D721Med (cell line): Measurements from ENCODE around the gene ANKRD13D.

Experiments used
- DNase-seq: peaks from one replicate; pipeline ENCODE4 v3.0.0; 2011; ENCODE audit warnings: low spot score; ENCODE audit not compliant: insufficient read length
- FAIRE-seq: peaks from 2 replicates; lab custom pipeline; 2011; peaks lifted over from hg19 to GRCh38; lab: Jason Lieb, UNC
- TF ChIP-seq, protein P1 (sequence below): IDR thresholded peaks from 2 replicates; pipeline ENCODE4 v1.5.1; 2012; ENCODE audit warnings: mild to moderate bottlenecking, control low read depth; ENCODE audit not compliant: insufficient read depth; ENCODE audit errors: missing control alignments

The ANKRD13D gene

DNA sequence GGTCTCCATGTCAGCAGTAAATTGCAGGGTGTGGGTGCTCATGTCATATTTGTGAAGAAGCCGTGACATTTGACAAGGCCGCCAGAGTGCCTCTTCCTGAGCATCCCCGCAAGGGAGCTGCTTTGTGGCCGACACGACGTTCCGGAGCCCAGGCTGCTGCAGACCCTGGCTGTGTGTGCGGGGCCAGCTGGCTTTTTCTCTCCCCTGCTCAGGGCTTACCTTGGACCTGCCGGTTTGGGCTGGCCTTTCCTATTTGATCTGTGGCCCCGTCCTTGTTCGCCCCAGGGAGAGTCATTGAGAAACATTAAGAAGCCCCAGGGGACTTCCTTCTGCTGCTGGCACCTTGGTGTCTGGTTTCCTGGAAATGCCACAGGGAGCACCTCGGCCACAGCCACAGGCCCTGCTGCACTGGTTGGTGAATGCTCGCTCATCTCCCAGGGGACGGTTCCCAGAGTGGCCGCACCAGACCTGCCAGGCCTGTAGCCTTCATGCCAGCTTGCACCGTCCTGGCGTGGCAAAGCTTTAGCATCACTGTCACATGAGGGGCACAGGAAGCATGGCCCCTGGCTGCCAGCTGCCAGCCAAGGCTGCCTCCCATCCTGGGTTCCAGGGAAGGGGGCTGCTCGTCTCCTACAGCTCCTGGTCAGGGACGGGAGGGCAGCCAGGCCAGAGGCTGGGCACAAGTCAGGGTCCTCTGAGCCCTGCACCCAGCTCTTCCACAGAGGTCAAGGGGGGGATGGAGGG is 17.4 kb upstream of the ANKRD13D start:
- DNase-seq, result no peak
- no peak for FAIRE-seq
- TF ChIP-seq, protein P1, sequence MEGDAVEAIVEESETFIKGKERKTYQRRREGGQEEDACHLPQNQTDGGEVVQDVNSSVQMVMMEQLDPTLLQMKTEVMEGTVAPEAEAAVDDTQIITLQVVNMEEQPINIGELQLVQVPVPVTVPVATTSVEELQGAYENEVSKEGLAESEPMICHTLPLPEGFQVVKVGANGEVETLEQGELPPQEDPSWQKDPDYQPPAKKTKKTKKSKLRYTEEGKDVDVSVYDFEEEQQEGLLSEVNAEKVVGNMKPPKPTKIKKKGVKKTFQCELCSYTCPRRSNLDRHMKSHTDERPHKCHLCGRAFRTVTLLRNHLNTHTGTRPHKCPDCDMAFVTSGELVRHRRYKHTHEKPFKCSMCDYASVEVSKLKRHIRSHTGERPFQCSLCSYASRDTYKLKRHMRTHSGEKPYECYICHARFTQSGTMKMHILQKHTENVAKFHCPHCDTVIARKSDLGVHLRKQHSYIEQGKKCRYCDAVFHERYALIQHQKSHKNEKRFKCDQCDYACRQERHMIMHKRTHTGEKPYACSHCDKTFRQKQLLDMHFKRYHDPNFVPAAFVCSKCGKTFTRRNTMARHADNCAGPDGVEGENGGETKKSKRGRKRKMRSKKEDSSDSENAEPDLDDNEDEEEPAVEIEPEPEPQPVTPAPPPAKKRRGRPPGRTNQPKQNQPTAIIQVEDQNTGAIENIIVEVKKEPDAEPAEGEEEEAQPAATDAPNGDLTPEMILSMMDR, result no peak

DNA sequence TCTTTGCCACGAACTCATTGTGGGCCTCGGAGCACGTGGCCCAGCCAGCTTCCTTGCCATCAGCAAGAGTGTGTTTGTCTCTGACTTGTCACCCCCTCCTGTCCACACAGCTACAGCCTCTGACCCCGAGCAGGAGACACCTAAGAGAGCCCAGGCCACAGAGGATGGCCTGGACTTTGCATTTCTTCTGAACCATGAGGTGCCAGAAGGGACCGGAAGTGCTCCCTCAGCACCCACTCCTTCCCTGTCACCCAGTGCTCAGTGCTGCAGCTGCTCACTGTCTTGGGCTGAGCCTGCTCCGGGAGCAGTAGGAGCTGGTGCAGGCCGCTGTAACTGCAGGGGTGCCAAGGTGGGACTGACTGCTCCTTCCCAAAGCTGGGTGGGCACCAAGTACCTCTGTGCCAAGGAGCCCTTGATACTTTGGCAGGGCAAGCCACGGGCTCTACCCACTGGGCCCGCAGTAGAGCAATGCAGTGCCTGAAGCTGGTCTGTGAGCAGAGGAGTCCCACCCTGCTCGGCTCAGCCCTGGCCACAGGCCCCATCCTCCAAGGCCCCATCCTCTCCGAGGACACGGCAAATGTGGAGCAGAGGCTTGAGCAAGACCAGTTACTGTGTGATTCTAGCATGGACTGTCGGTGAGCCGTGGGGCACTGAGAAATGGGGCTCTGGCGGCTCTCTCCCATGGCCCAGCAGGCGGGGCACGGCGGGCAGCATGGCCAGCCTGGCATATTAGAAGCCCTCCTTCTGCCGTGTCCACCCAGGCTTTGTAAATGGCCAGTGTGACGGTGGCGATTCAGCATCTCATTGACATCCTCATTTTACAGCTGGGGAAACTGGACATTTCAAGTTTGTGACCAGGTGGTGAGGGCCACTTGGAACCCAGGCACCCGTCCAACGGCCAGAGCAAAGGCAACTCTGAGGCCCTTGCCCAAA is 16.5 kb upstream of the ANKRD13D start:
- TF ChIP-seq, protein P1, result no peak
- FAIRE-seq (no peak), DNase-seq (no peak)

DNA sequence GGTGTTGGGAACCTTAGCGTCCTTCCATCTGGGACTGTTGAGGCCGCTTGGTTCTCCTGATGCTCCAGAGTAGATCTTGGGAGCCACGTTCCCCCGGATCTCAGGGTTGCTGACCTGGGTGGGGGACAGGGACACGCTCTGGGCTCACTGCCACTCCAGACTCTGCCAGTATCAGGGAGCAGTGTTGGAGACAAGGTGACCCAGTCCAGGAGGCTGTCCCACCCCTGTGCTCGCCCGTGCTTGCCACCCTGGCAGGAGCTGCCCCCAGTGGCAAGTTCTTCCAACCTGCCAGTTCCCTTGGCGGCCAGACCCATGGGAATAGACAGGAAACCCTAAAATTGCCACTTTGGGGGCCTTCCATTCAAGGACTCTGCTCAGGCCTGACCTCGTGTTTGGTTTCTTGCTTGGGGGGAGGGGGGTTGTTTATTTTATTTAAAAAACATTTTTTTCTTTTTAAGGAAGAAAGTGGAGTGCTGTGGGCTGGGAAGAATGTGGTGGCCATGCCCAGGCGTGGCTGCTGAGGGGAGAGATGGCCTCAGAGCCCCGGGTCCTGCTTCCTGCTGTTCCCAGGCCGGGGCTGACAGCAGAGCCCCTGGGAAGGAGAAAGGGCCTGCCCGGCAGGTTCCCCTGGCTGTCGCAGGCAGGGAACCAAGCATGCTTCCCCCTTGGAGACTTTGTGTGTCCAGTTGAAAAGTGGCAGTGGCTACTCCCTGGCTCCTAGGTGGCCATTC is 15.7 kb upstream of the ANKRD13D start:
- DNase-seq (no peak), FAIRE-seq (no peak)
- TF ChIP-seq, protein P1, result no peak

DNA sequence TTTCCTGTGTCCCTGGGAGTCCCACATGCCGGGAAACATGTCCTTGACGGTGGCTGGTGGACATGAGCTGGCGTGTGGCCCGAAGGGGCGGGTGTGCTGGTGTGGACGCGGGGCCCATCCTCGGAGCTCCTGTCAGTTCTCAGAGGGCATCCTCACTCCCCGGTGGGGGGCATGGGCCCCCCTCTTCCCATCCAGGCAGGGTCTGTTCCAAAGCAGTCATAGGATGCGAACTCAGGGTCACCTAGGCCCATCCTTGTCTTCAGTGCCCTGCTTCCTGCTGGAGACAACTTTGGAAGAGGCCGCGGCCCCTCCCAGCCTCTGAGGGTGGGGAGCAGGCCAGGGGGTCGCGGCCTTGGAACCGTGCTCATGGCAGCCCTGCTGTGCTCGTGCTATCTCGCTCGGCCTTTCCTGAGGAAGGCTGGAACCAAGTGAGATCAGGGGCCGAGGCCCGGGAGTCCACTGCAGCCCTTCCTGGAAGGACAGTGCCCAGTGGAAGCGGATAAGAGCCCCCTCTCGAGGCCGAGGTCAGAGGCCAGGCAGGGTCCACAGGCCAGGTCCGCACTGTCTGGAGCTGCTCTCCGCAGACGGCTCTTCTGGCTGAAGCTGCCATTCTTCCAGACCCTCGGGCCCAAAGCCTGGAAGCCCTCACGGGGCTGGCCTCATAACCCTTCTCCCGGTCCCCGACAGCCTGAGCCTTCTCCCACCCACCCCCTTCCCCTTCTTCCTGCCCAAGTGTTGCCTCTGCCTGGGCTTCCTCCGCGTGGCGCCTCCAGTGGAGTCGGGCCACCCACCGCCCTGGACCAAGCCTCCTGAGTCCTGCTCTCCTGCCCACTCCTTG is 14.1 kb upstream of the ANKRD13D start:
- FAIRE-seq (no peak), DNase-seq (no peak)
- TF ChIP-seq, protein P1, result no peak

DNA sequence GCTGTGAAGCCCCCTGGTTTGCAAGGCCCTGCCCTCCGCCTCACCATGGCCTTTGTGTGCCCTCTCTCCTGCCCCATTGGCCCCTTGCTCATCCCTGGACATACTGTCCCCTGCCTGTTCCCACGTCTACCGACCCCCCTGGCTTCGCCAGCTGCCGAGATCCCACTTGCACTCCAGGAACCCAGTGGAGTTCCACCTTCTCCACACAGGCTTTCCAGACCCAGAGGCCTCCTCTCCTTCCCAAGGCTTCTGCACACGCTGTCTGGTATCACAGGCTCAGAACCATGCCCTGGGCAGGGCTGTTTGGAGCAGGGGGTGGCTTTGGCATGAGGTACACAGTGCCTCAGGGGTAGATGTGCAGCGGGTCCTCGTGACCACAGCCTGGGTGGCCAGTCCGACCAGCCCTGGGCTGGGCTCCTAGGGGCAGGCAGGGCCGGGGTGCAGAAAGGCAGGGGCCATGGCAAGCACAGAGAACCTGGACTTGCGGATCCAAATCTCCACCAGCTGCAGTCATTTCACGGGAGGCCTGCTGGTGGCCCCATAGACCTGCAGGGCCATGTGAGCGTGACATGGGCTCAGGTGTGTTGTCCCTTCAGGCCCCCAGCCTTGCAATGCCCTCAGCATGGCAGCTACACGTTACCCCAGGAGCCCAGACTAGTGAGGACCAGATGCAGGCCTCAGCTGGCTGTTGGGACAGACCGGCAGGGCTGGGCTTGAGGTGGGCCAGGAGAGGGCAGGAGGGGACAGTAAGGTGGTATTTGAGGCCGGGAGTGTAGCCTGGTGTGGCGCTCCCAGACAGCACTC is 13.3 kb upstream of the ANKRD13D start:
- TF ChIP-seq, protein P1, result no peak
- FAIRE-seq, result no peak
- no peak for DNase-seq

DNA sequence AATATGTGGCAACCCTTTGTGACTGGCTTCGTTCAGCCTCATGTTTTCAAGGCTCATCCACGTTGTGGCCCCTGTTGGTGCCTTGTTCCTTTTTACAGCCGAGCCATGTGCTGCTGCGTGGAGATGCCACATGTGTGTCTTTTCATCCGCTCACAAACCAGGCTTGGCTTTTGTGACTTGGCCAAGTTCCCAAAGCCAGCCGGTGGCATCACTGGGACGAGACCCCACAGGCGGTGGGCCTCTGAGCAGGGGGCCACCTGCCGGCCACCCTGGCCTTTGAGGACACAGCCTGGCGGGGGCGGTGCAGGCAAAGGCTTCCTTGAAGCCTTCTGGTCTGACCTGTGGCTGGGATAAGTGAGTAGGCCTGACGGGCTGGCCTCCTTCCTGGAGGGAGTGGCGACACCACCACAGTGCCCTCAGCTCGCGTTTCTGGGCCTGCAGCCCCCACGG is 12.3 kb upstream of the ANKRD13D start:
- TF ChIP-seq, protein P1, result no peak
- FAIRE-seq (no peak), DNase-seq (no peak)
